ENCODE results near the gene SAMD14. TPM values are rescaled to one million over a fixed set of nuclear protein-coding genes. Genes with fewer than 3 reads are reported as not detected.

Gene SAMD14
- total RNA-seq, 1 donor from 2014 or later: 3.6 TPM

DNA sequence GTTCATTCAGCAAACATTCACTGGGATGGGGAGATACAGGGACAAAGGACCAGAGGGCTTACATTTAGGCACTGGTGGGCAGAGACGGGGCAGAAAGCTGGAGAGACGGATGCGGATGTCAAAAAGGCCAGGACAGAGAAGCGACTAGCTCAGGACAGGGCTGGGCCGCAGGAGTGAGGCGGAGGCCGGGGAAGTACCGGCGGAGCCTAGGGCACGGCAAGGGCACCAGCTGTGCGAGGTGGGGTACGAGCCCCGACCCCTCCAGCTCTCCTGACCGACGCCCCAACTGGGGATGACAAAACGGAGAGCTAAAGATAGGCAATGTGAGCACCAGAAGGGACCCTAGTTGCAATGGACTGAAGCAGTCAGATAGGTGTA, 31.9 kb upstream of the SAMD14 start:
- Mint-ChIP-seq H3K27ac (peak overlapping the region; percentile 96), H3K9me3 (peaks cover 8% of the 10 kb centered on the region), H3K4me1 (ENCODE audit: low read depth) (peaks cover 39% of the 10 kb centered on the region), H3K36me3 (ENCODE audit: low read depth) (peaks cover 6% of the 10 kb centered on the region), H3K27me3 (ENCODE audit: insufficient read depth) (no peaks in the 10 kb centered on the region), H3K4me3 (peak overlapping the region; percentile 67)
- no peak for DNase-seq (ENCODE audit: low spot score)
- intact Hi-C loops (cut with micrococcal nuclease): loop anchor here (1.0 to 2.0 kb wide), 3 partner anchors 11 to 67 kb away; partner anchors contain the start of gene PDK2

GRCh38 chr17:50161023-50161910, 31.3 kb upstream of the SAMD14 start:
- H3K27ac Mint-ChIP-seq: peak overlapping the region; percentile 96
- intact Hi-C loops (cut with micrococcal nuclease): loop anchor here (1.0 to 2.0 kb wide), 3 partner anchors 10 to 66 kb away; partner anchors contain the start of gene PDK2
- peak overlapping the region; percentile 67 for H3K4me3 Mint-ChIP-seq
- DNase-seq (ENCODE audit: low spot score): peak; percentile 96
- peaks cover 6% of the 10 kb centered on the region for H3K36me3 Mint-ChIP-seq (ENCODE audit: low read depth)
- H3K27me3 Mint-ChIP-seq (ENCODE audit: insufficient read depth): no peaks in the 10 kb centered on the region
- peaks cover 8% of the 10 kb centered on the region for H3K9me3 Mint-ChIP-seq
- peaks cover 39% of the 10 kb centered on the region for H3K4me1 Mint-ChIP-seq (ENCODE audit: low read depth)

DNA sequence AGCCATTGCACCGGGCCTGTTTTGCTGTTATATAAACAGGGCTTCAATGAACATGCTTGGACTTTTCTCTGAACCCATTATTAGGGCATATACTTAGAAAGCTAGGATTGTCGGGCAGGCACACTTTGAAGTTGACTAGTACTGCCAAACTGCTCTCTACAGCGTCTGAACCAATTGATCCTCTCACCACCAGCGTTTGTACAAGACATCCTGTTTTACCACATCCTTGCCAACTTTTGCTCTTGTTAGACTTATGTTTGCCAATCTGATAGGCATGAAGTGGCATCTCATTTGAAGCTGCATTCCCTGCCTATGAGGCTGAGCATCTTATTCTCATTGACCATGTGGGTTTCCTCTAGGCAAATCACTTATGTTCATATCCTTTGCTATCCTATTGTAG, 27.9 kb upstream of the SAMD14 start:
- peaks cover 6% of the 10 kb centered on the region for H3K36me3 Mint-ChIP-seq (ENCODE audit: low read depth)
- H3K9me3 Mint-ChIP-seq: peaks cover 8% of the 10 kb centered on the region
- intact Hi-C loops (cut with micrococcal nuclease): no loop called here
- H3K4me1 Mint-ChIP-seq (ENCODE audit: low read depth): peaks cover 45% of the 10 kb centered on the region
- H3K4me3 Mint-ChIP-seq: no peak overlapping the region
- H3K27me3 Mint-ChIP-seq (ENCODE audit: insufficient read depth): no peaks in the 10 kb centered on the region
- DNase-seq (ENCODE audit: low spot score): no peak
- no peak overlapping the region for H3K27ac Mint-ChIP-seq

DNA sequence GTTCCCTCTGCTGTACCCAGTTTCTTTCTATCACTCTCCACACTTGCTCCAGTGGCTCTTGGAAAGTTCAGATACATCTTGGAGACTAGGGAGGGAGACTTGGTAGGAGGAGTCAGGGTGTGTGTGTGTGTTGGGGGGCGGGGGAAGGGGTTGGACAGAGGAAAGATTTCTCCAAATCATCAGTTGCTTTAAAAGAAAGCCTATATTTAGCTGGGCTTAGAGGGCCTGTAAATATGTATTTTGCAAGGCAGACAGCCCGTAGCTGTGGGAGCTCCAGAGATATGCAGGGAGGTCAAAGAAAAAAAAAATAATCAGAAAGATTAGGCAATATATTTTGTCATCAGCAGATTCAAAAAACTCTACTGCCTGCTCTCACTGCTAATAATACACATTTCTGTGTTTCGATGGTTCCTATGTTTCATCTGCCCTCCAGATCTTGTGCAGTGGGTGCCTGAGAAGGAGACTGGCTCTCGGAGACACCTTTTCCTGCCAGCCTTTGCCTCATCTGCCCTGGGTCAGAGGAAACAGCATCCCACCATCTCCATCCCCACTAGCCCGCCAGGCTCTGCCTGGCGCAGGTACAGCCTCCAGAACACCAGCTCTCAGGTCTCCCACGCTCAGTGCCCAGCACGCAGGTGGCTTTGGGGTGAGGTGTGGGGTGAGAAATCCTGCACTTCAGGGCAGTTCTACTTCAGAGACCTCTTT, 25.3 kb upstream of the SAMD14 start:
- H3K36me3 Mint-ChIP-seq (ENCODE audit: low read depth): no peaks in the 10 kb centered on the region
- H3K4me3 Mint-ChIP-seq: no peak overlapping the region
- peaks cover 37% of the 10 kb centered on the region for H3K4me1 Mint-ChIP-seq (ENCODE audit: low read depth)
- no peak overlapping the region for H3K27ac Mint-ChIP-seq
- intact Hi-C loops (cut with micrococcal nuclease): no loop called here
- H3K9me3 Mint-ChIP-seq: no peaks in the 10 kb centered on the region
- H3K27me3 Mint-ChIP-seq (ENCODE audit: insufficient read depth): no peaks in the 10 kb centered on the region
- no peak for DNase-seq (ENCODE audit: low spot score)

GRCh38 chr17:50154604-50155003, 24.6 kb upstream of the SAMD14 start:
- peaks cover 37% of the 10 kb centered on the region for H3K4me1 Mint-ChIP-seq (ENCODE audit: low read depth)
- no peaks in the 10 kb centered on the region for H3K9me3 Mint-ChIP-seq
- intact Hi-C loops (cut with micrococcal nuclease): loop anchor here (5.0 kb wide), 1 partner anchor 477 kb away; the partner anchor contains the start of gene SPOP
- H3K27ac Mint-ChIP-seq: no peak overlapping the region
- DNase-seq (ENCODE audit: low spot score): no peak
- H3K36me3 Mint-ChIP-seq (ENCODE audit: low read depth): no peaks in the 10 kb centered on the region
- no peaks in the 10 kb centered on the region for H3K27me3 Mint-ChIP-seq (ENCODE audit: insufficient read depth)
- no peak overlapping the region for H3K4me3 Mint-ChIP-seq

DNA sequence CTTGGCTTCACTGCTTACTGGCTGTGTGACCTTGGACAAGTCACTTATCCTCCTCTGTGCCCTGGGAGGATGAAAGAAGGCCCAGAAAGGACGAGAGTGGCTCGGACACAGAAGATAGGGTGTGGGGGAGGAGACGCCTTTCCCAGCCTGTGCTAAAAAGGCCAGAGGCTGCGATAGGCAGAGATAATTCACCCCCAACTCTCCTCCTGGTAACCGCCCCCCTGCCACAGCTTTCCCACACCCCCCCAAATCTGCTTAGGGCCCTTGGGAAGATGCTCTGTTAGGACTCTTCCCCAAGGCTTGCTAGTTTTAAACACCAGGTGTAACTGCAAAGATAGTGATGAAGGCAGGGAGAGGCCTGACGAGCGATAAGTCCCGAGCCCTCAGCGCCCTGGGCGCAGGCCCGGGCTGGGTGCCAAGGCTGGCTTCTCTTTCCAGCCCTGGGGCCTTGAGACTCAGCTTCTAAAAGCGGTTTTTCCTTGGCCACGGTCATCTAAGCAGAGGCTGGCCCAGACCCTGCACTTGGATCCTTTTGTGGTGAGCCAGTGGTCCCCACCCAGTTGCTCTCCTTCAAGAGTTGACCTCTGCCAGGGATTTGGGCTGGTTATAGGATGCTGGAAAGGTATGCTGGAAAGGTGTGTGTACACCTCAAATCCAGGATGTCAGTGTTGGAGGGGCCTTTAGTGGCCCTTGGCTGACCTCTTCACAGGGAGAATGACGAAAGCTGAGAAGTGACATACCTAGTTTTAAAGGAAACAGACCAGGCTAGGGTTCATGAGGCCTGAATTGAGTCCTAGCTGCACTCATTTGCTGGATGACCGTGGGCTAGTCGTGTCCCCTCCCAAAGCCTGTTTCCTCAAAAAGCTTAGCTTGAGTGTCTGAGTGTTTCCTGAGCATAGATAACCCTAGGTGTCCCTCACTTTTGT, 24.0 kb upstream of the SAMD14 start:
- Mint-ChIP-seq H3K36me3 (ENCODE audit: low read depth) (no peaks in the 10 kb centered on the region), H3K9me3 (no peaks in the 10 kb centered on the region), H3K27ac (no peak overlapping the region), H3K27me3 (ENCODE audit: insufficient read depth) (no peaks in the 10 kb centered on the region), H3K4me3 (no peak overlapping the region), H3K4me1 (ENCODE audit: low read depth) (peaks cover 37% of the 10 kb centered on the region)
- intact Hi-C loops (cut with micrococcal nuclease): loop anchor here (5.0 kb wide), 1 partner anchor 477 kb away; the partner anchor contains the start of gene SPOP
- no peak for DNase-seq (ENCODE audit: low spot score)

DNA sequence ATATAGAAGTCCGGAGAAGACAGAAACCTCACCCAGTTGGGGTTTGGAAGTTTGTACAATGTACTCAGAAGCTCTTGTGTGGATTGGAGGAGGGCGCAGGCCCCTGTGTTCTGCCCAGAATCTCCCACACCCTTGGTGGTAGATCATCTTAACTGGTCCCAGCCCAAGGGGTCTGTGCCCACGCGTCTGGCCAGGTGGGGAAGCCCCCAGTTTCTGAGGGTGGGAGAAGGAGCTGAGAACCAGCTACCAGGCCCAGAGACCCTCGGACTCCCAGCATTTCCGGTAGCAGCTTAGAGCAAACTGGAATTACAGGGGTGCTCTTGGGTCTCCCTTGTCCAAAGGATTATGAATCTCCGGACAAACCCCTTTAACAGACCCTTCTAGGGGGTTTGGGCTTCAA, 22.8 kb upstream of the SAMD14 start:
- no peaks in the 10 kb centered on the region for H3K27me3 Mint-ChIP-seq (ENCODE audit: insufficient read depth)
- H3K4me1 Mint-ChIP-seq (ENCODE audit: low read depth): peaks cover 28% of the 10 kb centered on the region
- peaks cover 5% of the 10 kb centered on the region for H3K36me3 Mint-ChIP-seq (ENCODE audit: low read depth)
- no peaks in the 10 kb centered on the region for H3K9me3 Mint-ChIP-seq
- no peak for DNase-seq (ENCODE audit: low spot score)
- H3K27ac Mint-ChIP-seq: peak overlapping the region; percentile 95
- intact Hi-C loops (cut with micrococcal nuclease): loop anchor here (5.0 kb wide), 1 partner anchor 475 kb away; the partner anchor contains the start of gene SPOP
- H3K4me3 Mint-ChIP-seq: peak overlapping the region; percentile 30

- H3K4me1 Mint-ChIP-seq (ENCODE audit: low read depth): peaks cover 33% of the 10 kb centered on the region
- peaks cover 12% of the 10 kb centered on the region for H3K36me3 Mint-ChIP-seq (ENCODE audit: low read depth)
- H3K27ac Mint-ChIP-seq: peak overlapping the region; percentile 95
- H3K9me3 Mint-ChIP-seq: no peaks in the 10 kb centered on the region
- peak overlapping the region; percentile 92 for H3K4me3 Mint-ChIP-seq
- DNase-seq (ENCODE audit: low spot score): peak; percentile 56
- H3K27me3 Mint-ChIP-seq (ENCODE audit: insufficient read depth): no peaks in the 10 kb centered on the region
- intact Hi-C loops (cut with micrococcal nuclease): loop anchor here (1.0 to 5.0 kb wide), 5 partner anchors 9 to 475 kb away; partner anchors contain the start of genes KAT7, PDK2 and SPOP
These were observed 22.1 kb upstream of the SAMD14 start for GRCh38 chr17:50151937-50152547.

- Mint-ChIP-seq H3K4me1 (ENCODE audit: low read depth) (peaks cover 41% of the 10 kb centered on the region), H3K4me3 (peak overlapping the region; percentile 92), H3K36me3 (ENCODE audit: low read depth) (peaks cover 15% of the 10 kb centered on the region), H3K27ac (peak overlapping the region; percentile 95), H3K9me3 (no peaks in the 10 kb centered on the region), H3K27me3 (ENCODE audit: insufficient read depth) (no peaks in the 10 kb centered on the region)
- peak; percentile 86 for DNase-seq (ENCODE audit: low spot score)
- intact Hi-C loops (cut with micrococcal nuclease): loop anchor here (1.0 to 5.0 kb wide), 5 partner anchors 10 to 474 kb away; partner anchors contain the start of genes KAT7, PDK2 and SPOP
These were observed 21.3 kb upstream of the SAMD14 start for GRCh38 chr17:50151041-50151936.

DNA sequence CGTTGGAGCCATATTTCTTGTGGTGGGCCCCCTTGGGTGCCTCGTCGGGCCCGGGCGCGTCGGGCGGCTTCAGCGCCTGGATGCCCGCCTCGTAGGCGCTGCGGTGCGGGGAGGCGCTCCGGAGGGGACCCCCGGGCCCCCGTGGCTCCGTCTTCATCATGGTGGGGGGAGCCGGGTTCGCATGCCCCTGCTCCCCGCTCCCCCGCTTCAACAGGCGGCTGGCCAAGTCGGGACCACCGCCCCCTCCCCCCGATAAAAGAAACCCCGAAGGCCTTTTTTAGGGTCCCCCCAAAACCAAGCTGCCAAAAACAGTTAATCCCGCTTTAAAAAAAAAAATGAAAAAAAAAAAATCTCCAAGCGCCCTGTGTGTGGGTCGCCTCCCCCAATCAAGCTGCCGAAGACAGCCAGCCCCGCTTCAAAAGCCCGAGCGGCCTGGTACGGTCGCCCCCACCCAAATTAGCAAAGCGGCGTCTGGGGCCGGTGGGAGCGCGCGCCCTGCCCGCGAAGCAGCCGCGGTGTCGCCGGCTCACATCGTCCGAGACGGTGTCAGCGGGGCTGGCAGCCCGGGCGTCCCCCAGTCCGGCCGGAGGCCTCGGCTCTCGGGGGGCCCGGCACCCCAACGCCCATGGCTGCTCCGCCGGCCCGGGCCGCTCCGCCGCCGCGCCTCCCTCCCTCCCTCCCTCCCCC, 20.5 kb upstream of the SAMD14 start, which contains the start of gene PPP1R9B:
Gene PPP1R9B (minus strand): TSS at position 324 of the 687 bp plus-strand sequence. CDS start 164 bp downstream, at position 160.
- H3K36me3 Mint-ChIP-seq (ENCODE audit: low read depth): peaks cover 16% of the 10 kb centered on the region
- no peak for DNase-seq (ENCODE audit: low spot score)
- intact Hi-C loops (cut with micrococcal nuclease): loop anchor here (1.0 to 5.0 kb wide), 5 partner anchors 10 to 473 kb away; partner anchors contain the start of genes KAT7, PDK2 and SPOP
- peak within 1 kb of the TSS; percentile 98 for H3K4me3 Mint-ChIP-seq
- peaks cover 48% of the 10 kb centered on the region for H3K4me1 Mint-ChIP-seq (ENCODE audit: low read depth)
- H3K27me3 Mint-ChIP-seq (ENCODE audit: insufficient read depth): no peaks in the 10 kb centered on the region
- peak within 1 kb of the TSS; percentile 95 for H3K27ac Mint-ChIP-seq
- H3K9me3 Mint-ChIP-seq: no peaks in the 10 kb centered on the region

Measured in activated T-helper 1 cell treated with anti-CD3 and anti-CD28 coated beads, Interleukin-12 subunit alpha, Interleukin-12 subunit beta, Interleukin-2, Interleukin-4 antibody, amounts not matched to agents 30 ng/mL and 10 ng/mL and 1 ng/mL, durations not matched to agents 14 hours and 24 hours and 36 hours (primary cell).